Superior temporal gyrus (tissue), 1 donor: ENCODE results near the gene RXFP2.

Source experiments
- DNase-seq: peaks from one replicate; pipeline ENCODE4 v3.0.0-alpha.2; 2016; ENCODE audit errors: extremely low spot score

Gene RXFP2

DNA sequence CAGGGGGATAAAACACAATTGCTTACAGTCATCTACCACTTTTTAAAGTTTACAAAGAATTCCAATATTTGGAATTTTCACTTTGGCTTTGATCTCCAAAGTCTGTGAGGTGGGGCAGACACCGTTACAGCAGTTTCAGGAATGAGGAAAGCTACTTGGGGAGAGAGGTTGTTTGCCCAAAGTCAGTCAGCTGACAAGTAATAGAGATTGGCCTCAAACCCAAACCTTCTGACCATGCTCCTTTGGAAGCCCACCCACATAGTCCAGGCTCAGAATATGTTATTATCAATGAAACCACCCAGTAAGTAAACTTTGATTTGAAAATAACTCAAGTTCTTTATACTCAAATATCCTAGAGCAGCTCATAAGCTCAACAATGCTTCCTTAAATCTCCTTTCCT, 29.0 kb downstream of the RXFP2 start:
- no peak for DNase-seq

DNA sequence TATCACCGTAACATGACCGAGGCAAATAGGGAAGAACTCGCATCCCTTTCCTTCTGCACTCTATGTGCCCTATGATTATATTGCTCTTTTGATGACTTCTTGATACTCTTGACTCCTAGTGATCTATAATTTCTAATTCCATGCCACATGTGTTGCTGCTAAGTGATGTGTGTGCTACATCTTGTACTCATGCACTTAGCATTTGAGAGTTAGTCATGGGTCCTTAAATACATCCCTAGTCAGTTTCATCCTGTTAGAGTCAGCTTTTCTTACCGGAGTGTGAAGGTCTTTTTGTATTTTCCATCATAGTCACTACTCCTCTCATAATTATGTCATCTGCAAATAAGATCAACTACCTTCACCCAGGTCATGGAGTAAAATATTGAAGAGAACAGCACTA, 30.2 kb downstream of the RXFP2 start:
- DNase-seq, result no peak

DNA sequence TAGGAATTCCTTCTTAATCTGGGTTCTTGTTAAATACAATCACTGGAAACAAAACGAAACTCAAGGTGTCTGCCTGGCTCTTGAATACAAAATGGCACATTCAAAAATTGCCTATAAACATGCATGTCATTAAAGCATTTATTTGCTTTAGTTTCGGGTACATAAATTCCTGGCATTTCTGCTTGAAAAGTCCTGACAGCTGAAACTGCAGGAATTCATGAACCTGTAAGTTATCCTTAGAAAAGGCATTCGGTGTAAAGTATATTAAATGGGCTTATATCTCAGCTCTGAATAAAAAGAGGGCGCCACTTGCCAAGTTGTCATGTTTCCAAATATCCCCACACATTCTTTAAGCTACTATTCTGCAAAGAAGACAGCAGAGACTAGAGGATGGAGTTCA, 32.9 kb downstream of the RXFP2 start:
- no peak for DNase-seq

DNA sequence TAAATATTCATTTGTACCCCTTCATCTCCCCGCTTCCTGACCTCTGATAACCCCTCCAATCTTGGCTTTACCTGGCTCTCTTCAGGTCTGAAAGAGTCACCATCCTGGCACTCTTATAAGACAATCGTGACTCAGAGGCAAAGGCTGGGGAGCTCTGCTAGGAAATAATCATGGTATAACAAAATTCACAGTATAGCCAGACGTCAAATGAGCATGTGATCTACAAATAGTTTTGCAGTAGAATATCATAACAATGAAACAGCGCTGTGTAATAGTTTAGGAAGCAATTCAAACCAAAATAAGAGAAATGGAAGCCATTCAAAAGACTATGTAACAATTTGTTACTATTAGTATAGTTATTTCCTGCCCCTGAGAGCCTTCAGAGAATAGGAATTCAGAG, 34.2 kb downstream of the RXFP2 start:
- DNase-seq, result no peak

DNA sequence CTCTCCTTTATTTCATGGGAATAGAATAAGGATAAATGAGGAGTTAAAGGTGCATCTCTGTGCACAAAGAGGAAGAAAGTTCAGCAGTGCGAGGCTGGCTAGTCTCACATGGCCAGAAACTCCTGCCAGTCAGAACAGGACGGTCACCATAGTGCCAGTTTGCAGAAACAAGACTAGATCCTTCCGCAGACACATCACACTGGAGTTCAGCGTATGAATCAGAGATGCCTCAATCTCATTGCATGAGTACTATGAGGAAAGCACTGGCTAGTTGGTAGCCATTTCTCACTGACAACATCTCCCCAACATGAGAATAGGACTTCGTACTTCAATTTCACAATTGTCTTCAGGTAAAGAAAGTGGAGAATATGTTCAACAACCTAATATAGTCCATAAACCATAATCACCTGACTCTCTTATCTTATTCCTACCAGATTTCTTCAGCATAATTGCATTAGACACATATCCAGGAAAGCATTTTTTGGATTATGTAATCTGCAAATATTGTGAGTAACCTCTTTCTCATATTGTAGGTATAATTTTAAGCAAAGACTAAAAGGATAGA, 34.9 kb downstream of the RXFP2 start:
- DNase-seq, result no peak

DNA sequence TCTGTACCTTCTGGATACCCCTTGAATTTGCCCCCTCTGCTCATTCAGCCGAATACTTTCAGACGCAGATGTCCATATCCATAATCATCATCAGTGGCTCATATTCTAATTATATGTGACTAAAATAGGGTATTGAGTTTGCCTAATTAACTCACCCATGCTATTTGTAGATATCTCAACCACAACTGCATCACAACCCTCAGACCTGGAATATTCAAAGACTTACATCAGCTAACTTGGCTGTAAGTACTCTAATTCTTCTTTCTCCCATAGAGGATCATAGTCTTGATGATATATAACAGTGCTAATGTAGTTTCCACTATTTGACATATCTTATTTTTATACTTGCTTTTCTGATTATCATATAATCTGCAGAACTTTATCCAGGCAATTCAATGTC, 35.8 kb downstream of the RXFP2 start:
- DNase-seq, result no peak

DNA sequence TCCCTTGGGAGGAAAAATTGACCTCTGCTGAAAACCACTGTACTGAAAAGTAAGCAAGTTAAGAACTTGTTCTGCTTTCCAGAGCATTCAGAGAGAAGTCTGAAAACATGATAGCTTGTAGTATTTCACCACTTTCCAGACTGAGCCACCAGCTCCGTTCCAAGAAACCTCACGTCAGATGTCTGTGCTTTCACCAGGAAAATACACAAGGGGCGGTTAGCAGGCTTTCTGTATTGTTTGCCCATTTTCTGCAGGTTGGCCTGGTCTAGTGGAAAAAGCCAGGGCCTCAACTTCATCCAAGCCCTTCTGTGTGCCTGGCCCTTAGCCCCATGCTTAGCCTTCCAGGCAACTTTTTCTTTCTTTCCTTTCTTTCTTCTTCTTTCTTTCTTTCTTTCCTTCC, 36.4 kb downstream of the RXFP2 start:
- DNase-seq, result no peak

DNA sequence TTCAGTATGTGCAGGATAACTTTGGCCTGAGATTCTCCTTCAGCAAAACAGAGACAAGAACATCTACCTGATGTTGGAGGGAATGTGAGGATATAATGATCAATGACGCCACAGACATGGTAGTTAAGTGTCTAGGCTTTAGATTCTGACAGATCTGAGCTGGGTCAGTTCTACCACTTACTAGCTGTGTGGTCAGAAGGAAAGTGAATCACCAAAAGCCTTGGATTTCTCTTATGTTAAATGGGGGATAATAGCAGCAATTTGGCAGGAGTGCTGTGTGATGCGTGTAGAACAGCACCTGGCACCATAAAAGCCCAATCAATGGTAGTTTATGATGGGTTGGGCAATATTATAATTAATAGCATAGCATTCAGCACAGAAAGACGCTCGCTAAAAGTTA, 41.7 kb downstream of the RXFP2 start:
- no peak for DNase-seq

DNA sequence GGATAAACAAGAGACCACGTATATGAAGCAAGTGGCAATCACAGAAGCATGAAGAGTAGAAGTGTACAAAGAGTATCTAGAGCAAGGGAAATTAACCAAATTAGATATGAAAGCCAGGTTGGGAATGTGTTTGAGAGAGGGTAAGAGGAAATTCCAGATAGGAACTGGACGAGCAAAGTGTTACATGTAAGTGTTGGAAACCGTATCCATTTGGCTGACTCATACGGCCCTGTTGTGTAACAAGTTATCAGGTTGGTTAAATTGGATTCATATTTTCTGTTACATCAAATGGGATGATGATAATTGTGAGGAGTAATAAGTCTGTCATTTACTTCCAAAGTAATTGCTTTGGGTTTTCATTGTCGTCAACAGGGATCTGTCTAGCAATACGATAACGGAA, 46.7 kb downstream of the RXFP2 start:
- no peak for DNase-seq

DNA sequence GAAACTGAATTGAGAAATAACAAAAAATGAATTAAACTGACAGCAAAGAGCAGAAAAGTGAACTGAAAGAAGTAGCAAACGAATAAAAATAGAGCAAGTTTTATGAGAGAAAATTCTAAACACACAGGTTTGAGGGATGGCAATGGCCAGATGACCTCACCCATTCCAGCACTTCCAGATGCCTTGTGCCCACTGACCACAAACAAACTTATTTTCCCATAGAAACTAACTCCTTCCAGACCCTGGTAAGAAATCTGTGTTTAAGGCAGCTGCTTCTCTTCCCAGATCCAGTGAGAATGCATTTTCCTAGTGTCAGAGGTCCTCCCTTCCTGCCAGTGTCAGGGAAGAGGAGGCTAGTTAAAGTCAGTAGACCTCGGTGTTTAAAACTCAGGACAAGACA, 51.7 kb downstream of the RXFP2 start:
- no peak for DNase-seq

DNA sequence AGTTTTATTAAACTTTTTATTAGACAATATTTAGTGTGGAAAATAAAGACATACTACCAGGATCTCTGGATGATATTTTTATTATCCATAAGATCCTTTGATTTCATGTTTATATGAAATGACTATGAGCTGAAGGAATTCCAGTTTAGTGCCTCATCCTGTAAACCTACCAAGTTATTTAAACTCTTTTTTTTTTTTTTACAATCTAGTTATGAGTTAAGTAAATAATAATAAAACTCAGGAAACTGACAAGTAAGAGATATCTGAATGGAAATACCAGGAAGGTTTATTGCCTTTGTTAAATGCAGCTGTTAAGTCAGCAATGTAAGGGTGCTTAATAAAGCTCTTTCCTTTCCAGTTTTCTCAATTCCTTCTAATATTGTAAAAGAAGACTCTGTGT, 53.9 kb downstream of the RXFP2 start:
- no peak for DNase-seq

DNA sequence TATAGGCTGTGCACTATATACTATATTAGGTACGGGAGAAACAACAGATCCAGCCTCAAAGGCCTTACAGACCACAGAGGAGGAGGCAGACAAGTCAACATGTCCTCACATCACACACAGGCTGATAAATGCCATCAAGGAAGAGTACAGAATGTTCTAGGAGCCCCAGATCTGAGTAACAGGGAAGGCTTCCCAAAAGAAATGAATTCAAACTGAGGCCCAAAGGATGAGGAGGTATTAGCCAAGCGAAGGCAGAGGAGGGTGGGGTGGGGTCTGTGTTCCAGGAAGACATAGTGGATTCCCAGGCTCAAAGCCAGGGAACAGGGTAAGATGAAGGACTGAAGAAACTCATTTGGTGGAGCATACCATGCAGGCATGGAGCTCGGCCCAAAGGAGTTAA, 55.1 kb downstream of the RXFP2 start:
- DNase-seq, result no peak

DNA sequence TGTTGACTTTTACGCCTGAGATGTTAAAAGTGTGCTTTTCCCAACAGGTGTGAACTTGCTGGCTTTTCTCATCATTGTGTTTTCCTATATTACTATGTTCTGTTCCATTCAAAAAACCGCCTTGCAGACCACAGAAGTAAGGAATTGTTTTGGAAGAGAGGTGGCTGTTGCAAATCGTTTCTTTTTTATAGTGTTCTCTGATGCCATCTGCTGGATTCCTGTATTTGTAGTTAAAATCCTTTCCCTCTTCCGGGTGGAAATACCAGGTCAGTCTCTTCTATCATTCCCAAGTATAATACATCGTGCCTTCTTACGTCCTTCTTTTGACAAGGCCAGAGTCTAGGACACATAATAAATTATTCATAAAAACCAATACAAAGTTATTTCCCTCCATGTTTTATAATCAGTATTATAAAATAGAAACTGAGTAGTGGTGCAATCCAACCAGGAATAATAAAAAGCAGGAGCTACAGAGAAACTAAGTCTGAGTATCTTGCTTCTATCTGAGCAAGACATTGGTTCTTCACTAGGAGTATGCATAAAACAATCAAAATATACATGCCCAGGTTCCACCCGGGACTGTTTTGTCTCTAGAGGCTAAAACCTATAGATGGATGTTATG, 57.9 kb downstream of the RXFP2 start:
- peak; percentile 68 for DNase-seq

DNA sequence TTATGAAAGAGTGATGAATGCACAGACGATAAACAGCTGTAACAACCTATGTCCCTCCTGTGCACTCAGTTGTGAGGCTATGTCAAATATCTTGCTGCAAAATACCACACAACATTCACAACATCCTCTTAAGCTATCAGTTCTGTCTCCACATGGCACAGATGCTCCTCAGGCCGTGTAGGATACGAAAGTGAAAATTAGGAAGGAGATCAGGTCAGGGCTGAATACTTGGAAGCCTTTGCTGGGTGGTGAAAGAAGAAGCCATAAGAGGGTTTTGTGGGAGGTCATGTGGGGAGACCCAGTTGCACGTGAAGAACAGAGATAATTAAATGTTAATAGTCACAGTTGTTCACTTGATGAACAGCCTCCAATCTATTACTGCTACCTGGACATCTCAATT, 58.9 kb downstream of the RXFP2 start:
- DNase-seq, result no peak

DNA sequence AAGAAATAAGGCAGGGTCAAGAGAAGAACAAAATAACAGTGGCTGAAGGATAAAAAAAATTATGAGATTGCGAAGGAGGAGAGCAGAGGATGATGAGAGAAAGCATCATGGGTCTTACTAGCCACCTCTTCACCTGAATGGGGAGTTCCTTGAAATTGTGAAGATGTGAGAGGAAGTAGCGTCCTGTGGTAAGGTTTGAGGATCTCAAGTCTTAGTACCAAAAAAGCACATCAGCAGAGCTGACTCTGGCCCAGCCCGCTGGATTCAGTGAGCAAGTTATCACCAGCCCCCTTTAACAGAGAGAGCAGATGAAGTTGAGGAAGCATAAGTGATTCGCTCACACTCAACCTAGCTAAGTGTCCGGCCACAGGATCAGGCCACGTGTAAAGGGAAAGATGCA, 61.8 kb downstream of the RXFP2 start:
- DNase-seq, result no peak

DNA sequence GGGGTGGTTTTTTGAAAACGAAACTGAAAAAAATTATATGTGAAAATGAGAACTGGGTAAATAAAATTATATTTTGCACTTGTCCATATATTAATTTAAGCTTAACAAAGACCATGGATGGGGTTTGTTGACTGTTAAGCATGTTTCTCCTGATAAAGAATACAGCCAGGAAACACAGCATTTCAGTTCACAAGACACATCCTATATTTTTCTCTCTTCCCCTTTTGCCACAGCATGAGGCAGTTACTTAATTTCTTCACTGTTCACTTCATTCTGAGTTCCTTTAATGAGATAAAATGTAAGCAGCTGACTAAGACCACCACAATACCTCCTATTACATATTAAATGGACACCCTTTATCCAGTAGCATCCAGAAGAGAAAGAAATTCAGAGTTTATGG, 64.0 kb downstream of the RXFP2 start:
- no peak for DNase-seq

DNA sequence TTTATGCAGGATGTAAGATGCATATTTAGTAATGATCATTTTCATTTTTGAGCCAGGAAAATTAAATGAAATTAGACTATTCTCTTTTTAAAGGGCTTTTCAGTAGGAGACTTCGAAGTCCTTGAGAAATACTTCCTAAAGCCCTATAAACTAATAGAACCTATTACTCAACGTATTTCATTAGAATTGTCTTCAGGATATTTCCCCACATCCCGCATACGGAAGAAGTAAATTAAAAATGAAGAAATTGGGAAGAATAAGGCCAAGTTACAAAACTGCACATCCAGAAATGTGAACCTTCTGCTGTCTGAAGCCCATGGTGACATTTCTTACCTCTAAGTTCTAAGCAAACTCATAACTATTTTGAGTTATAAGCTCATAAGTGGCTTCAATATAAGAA, 66.5 kb downstream of the RXFP2 start:
- DNase-seq, result no peak

DNA sequence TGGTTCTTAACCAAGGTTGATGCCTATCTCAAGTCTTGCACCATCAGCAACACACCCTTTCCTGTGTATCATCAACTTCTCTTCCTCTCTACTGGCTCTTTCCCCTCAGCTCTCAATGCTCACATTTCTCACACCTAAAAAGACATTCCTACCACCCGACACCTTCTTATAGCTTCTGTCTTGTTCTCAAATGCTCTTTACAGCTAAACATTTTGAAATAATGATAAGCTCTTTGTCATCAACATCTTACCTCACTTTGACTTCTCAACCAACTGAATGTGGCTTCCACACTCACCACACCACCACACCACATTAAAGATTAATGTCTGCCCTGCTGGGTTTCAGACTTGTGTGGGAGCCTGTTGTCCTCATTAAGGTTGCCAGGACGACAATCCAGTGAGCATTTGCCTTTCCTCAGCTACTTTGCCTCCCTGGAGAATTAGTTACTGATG, 67.8 kb downstream of the RXFP2 start:
- no peak for DNase-seq

DNA sequence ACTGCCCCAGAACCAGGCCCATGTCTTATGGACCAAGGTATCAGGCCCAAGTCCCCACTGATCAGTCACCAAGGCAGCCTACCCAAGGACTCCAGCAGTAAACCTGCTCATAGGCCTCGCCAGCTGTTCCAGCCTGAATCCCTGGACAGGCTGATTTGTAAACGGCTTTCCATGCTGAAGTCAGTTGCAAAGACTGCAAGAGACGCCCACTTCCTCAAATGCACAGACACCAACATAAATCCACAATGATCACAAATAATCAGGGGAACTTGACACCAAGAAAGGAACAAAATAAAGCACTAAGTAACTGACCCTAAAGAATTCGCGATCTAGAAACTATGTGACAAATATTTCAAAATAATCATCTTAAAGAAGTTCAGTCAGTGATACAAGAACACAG, 75.2 kb downstream of the RXFP2 start:
- DNase-seq, result no peak

DNA sequence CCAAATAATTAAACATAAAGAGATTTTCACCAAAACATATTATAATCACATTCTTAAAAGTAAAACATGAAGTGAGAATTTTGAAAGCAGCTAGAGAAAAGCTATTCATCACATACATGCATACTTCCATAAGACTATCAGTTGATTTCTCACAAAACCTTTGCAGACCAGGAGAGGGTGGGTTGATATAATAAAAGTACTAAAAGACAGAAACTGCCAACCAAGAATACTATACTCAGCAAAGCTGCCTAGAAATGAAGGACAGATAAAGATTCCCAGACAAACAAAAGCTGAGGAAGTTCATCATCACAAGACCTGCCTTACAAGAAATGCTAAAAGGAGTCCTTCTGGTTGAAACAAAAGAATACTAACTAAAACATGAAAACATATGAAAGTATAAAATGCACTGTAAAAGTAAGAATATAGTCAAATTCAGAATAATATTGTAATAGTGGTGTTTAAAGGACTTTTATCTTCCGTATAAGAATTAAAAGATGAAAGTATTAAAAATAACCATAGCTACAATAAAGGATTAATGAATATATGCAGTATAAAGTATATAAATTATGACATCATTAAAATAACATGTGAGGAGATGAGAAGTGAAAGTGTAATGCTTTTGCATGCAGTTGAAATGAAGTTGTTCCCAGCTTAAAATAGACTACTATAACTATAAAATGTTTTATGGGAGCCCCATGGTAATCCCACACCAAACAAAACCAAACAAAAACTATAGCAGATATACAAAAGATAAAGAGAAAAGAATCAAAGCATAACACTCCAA, 76.2 kb downstream of the RXFP2 start:
- no peak for DNase-seq

DNA sequence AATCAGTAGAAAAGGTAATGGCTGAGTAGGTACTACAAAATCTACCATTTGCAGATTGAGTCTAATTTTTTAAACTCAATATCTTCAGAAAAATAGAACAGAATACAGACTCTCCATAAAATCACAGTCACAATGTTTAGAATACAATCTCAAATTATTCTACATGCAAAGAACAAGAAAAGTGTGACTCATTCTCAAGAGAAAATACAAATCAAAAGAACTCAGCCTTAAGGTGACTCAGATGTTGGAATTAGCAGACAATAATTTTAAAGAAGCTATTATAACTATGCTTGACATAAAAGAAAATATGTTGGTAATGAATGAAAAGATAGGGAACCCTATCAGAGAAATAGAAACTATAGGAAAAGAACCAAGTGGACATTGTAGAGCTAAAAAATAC, 78.9 kb downstream of the RXFP2 start:
- DNase-seq, result no peak

DNA sequence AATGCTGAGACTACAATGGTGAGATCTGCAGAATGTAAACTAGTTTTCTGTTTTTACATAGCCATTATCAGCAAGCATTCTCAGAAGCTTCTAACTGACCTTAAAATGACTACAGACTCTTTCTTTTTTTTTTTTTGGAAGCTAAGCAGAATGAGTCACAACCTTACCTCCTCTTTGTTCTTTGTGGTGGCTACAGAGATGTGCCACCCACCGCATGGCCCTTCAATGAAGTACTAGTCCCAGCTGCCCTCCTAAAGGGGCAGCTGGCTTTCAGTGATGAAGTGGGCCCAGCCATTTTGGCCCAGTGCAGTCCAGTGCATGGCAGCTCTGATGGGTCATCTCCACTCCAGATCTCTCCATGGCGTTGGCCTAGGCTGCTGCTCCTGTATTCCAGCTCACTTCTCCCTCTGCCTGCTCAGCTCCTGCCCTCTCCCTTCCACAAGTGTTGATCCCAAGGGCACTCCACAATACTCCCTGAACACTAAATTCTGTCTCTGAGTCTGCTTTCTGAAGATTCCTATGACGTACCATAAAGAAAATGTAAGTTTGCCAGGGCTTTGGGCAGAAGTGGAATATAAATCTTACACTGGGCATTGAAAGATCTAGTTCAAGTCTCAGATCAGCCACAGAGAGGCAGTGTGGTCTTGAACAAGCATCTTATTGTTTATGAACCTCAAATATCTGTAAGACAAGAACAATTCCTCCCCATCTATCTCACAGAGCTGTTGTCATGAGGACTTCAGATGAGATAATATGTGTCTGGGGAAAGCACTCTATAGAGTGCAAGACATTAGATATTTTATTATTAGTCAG, 85.6 kb downstream of the RXFP2 start:
- peak; percentile 37 for DNase-seq

DNA sequence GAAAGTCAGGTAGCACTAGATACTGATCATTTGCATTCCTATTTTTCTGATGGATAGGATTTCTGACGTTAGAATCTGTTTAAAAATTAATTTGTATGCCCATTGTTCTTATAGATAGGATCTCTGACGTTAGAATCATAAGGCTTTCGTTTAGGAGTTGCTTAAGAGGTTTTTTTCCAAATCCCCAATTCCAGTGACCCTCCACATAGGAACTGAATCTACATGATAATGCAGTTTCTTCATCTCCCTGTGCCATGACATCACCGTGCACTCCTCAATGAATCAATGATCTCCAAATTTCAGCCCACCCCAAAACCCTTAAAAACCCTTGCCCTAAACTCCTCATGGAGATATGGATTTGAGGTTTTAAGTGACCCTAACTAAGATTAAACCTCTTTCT, 87.2 kb downstream of the RXFP2 start:
- no peak for DNase-seq
